Right renal pelvis (tissue), 4 donors: ENCODE data around the gene RPL22. TPM values are rescaled to one million over a fixed set of nuclear protein-coding genes. Genes with fewer than 3 reads are reported as not detected.
"Not testable (repeated sequence)": the region's sequence is repeated elsewhere in the genome, so short reads cannot be mapped to it uniquely, and the experiment has no call there.

Source experiments
- DNase-seq, 4 donors: peaks; one replicate each; pipeline ENCODE4 v3.0.0-alpha.2; 2013; ENCODE audit warnings: low read depth in 4 of 4, low spot score in 3 of 4, missing footprints in 1 of 4
- polyA plus RNA-seq, 4 donors: library from polyadenylated mRNA; unstranded; fragments of 120-200 nt; gene quantifications; one replicate each; pipeline ENCODE4 v1.2.1, GENCODE V29; 2013; ENCODE audit not compliant: insufficient read length in 4 of 4

RPL22 gene
- polyA plus RNA-seq, 4 donors: 534 to 695 (median 662) TPM

DNA sequence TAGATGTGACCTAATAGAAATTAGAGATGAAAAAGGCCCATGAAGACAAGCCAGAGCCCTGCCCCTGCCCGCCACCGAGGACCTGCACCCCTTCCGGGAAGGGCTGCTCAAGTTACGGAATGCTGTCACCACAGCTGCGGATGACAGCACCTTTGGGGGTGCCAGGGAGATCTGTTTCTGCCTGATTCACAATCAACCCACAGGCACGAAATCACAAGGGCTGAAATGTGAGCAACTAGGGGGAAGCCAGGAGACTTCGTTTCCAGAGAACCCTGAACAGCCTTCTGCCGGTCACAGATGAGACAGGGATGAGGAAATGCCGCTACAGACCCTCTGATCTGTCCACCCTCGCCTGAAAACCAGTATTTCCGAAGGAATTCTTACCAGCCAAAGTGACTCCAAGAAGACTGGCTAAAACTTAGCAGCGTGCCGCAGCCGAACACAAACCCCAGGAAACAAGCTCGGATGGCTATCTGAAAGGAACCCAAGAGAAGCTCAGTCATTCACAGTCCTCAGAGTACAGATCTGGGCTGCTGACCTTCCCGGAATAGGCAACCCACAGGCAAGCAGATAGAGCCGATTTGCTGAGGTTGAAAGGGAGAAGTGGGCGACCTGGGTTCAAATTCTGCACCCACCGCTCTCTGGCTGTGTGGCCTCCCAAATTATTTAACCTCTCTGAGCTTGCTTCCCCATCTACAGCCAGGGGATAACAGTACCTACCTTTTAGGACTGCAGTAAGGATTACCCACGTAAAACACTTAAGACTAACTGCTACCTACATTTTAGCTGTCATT lies 35.3 kb upstream of the RPL22 start:
- no peak for DNase-seq

DNA sequence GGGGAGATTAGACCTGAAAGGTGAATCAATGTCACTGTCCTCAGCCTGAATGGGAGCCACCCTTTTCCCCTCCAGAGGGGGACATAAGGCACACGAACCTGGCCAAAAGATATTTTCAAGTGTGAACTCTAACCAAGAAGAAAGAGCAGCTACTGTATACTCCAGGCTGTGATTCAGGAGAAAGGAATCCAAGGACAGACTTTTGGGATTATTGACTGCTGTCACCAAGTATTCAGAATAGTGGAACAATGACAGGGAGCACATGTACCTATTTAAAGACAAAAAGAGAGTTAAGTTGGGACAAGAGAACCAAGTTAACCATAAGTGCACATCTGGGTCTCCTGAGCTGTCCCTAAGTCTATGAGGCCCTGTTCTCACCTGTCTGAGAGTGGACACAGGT lies 34.0 kb upstream of the RPL22 start:
- DNase-seq: no peak

DNA sequence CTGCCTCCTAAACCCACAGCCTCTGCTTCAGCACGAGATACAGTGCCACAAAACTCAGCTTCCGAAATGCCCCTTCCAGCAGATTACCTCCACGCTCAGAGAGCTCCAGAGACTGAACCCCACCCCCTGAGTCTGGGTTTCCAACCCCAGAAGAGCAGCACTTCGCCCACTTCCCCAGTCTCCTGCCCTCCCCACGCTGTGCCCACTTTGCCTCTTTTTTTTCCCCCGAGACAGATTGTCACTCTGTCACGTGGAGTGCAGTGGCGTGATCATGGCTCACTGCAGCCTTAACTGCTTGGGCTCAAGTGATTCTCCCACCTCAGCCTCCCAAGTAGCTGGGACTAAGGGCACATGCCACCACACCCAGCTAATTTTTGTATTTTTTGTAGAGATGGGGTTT lies 26.3 kb upstream of the RPL22 start:
- DNase-seq: no peak

DNA sequence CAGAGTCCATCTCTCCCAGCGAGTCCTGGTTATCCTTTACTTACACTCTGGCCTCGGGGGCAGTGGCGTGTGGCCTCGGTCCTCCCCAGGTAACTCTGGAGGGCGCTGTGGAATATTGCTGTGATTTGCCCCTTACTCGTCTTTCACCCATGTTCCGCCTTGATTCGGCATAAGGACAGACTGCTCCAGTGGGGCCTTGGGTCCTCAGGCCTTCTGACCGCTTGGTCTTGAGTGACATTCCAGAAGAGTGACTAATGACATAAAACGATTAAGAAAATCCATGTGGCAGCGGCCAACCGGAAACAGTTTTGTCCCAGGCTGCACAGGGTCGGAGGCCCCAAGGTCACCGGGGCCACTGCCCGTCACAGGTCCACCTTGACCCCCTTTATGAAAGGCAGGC lies 25.3 kb upstream of the RPL22 start:
- DNase-seq: no peak

DNA sequence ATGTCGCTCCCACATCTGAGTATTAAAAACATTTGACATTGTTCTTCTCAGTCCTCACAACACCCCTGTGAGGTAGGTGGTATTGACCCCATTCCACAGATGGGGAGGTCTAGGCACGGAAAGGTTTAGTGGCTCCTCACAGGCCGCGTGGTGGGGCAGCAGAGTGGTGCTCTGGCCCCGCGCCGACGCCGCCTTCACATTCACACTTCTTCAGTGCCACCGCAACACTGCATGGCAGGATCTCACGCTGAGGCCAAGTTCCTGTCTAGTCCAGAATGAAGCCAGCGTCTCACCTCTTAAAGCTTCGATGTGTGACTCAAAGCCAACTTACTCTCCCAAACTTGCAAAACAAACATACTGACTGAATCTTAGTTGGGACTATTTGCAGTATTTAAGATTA lies 24.2 kb upstream of the RPL22 start:
- no peak for DNase-seq

DNA sequence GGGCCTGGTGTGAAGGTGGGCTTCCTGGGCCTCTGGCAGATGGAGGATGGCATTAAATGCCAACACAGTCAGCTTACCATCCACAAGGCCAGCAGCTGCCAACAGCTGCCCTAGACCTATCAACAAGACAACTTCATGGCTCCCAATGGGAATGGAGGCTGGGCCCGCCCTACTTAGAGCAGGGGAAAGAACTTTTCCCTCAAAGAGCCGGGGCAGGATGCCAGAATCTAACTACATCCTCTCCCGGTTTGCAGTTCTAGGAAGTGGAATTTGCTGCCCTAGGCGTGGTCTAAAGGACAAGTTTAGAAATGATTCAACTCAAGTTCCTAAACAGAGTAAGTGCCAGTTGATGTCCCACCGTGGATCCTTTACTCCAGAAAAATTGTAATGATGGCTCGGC lies 23.2 kb upstream of the RPL22 start:
- no peak for DNase-seq

DNA sequence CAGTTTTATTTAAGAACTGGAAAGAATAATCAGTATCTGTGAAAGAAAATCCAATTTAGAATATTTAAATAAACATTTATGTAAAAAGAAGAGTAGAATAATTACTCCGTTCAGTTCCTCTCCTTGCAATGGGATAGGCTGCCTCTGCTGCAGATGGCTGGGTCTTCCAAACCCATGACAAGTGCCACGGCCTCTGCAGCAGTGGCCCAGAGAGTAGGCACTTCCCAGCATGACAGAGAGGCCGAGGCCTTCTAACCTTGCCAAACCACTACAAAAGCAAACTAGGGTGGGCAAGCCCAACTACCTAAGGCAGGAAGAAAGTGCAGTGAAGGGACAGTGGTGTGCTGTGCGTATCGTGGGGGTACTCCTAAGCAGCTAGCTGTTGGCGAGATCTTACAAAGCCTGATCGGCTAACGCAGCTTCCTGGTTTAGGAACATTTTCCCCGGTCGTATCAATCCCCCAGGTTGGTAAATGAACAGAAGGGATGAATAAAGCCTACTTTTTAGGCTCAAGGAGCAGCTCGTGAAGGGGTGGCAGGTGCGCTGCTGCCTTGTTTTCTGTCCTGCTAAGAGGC lies 21.9 kb upstream of the RPL22 start:
- no peak for DNase-seq

DNA sequence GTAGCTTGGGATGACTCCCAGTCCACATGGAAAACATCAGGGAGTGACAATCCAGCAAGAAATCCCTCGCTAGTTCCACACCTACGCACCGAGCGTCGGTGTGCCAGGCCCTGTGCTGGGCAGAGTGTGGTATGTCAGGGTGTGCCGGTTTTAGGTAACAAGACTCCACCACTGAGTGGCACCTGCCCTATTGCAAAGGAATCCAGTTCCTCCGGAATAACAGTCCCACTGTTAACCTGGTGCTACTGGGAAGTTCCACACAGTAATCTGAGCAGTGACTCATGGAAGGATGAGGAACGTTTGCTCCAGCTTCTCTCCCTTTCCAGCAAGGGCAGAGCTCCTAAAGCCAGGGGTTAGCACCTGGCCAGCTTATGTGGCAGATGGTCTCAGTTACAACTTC lies 20.8 kb upstream of the RPL22 start:
- DNase-seq: no peak

DNA sequence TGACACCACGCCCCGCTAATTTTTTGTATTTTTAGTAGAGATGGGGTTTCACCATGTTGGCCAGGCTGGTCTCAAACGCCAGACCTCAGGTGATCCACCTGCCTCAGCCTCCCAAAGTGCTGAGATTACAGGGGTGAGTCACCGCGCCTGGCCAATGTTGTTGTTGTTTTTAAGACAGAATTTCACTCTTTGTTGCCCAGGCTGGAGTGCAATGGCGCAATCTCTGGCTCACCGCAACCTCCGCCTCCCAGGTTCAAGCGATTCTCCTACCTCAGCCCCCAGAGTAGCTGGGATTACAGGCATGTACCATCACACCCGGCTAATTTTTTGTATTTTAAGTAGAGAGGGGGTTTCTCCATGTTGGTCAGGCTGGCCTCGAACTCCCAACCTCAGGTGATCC lies 20.2 kb upstream of the RPL22 start:
- not testable (repeated sequence) for DNase-seq

DNA sequence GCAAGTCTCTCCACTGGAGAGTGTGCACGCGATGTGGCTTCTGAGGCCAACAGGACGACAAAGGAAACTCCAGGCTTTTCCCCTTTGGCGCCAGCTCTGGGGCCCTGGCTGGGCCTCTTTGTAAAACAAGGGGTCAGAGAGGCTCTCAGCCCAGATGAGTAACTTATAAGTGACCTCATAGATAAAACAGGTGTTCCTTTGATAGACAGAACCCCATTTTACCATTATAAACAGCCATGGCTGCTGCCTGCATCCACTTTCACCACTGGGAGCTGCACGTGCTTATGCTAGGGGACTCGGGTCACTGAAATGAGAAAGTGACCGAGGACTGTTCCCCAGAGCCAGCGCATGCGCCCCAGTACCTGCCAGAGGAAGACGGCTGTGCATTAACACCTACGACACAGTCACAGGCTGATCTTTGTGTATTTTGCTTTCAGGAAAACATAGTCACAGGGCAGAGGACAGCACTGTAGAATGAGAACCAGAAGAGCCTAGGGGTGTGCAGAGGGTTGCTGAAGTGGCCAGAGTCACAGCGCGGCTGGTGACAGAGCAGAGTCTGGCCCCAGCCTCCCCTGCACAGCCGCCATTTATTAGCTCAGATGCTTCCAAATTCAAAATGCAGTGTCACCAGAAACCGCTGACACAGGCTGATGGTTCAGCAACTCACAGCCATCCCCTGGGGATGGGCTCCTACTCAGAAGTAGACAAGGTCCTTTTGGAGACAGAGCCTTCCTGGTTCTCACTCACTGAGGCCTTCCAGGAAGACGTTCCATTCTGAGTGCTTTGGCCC lies 19.2 kb upstream of the RPL22 start:
- no peak for DNase-seq

DNA sequence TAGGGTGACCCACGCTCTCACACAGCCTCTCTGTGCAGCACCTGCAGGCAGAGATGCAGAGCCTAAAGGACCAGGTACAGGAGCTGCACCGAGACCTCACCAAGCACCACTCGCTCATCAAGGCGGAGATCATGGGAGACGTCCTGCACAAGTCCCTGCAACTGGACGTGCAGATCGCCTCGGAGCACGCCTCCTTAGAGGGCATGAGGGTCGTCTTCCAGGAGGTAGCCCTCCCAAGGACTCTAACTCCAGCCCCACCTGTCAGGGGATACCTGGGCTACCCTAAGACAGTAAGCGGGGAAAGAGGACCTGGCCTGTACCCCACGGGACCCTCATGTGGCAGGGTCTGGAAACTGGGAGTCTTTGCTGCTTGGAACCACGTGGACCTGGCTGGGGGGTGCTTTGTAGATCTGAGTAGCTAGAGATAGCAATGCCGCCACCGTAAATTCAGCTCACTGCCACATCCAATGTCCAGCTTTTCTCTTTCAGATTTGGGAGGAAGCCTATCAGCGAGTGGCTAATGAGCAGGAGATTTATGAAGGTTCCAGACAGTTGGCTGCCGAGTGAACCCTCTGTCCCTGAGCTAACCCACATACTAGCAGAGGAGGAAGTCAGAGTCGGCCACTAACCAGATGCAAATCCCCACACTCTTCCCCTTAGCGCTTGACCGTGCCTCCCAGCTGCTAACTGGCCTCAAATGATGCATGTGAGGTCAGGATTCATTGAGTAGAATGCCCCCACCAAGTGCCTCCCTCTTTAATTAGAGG lies 13.0 kb upstream of the RPL22 start:
- DNase-seq: no peak

DNA sequence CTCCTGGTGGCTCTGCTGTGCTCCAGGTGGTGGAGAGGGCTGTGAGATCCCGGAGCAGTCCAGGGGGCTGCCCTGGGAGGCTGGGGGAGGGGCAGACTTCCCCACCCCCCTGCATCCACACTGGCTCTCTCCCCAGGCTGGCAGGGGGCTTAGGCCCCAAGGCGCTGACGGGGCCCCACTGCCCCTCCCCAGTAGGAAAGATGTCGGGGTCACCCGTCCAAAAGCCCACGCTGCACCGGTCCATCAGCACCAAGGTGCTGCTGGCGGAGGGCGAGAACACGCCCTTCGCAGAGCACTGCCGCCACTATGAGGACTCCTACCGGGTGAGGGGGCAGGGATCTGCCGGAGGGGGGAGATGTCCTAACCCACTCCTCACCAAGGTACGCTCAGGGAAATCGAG lies 12.3 kb upstream of the RPL22 start:
- DNase-seq: no peak

DNA sequence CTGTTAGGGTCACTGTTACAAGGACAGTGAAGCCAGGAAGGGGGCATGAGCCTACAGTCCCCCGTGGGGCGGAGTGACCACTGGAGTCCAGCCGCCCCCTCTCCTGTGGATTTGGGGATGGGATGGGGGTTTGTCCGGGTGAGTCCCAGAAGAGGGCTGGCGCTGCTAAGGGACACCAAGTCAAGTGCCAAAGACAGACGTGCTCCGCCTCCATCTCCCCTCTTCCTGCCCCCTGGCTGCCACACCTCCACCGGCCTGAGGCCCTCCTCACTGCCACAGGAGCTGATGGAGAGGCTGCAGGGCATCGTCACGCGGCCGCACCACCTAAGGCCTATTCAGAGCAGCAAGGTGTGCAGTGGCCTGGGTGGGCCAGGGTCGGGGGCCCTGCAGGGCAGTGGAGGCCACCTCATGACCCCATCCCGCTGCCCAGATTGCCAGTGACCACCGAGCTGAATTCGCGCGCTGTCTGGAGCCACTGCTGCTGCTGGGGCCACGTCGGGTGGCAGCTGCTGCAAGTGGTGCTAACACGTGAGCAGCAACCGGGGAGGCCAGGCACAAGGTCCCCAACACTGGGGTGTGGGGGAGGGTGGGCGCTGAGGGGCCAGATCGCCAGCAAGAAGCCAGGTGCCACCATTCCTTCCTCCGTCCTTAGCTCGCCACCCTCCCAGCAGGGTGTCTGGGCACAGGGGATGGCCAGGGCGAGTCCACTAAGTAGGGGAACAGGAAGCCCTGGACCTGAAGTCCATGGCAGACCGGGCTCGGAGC lies 11.4 kb upstream of the RPL22 start:
- no peak for DNase-seq

DNA sequence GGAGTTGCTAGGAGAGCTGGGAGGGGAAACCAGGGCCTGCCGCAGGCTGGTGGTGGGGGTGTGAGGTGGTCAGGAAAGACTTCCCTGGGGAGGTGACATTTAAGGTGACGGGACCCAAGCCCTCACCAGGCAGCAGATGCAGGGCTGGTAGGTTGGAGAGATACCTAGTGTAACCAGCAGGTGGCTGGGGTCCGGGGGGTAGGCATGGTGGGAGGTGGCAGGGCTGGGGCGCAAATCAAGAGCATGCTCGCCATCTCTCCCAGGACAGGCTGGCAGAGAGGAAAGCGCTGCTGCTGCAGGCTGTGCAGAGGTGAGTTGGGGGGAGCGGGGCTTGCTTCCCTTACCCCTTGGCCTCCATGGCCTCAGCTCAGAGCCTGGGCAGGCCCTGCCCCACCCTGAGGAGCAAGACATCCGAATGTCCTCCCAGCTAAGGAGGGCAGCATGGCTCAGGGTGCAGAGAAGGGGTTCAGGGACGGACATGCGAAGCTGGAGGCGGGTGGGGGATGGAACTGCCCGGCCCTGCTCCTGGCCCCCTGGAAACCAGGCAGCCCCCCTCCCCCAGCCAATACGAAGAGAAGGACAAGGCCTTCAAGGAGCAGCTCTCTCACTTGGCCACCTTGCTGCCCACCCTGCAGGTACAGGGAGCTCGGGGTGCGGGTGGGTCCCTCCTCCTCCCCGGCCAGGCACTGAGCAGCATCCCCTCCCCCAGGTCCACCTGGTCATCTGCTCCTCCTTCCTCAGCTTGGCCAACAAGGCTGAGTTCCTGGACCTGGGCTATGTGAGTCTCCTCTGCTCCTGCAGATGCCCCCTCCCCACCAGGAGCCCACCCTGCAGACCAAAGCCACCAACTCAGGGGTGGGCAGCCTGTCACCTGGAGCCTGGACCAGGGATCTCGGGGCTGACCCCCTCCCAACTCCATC lies 10.5 kb upstream of the RPL22 start:
- no peak for DNase-seq

DNA sequence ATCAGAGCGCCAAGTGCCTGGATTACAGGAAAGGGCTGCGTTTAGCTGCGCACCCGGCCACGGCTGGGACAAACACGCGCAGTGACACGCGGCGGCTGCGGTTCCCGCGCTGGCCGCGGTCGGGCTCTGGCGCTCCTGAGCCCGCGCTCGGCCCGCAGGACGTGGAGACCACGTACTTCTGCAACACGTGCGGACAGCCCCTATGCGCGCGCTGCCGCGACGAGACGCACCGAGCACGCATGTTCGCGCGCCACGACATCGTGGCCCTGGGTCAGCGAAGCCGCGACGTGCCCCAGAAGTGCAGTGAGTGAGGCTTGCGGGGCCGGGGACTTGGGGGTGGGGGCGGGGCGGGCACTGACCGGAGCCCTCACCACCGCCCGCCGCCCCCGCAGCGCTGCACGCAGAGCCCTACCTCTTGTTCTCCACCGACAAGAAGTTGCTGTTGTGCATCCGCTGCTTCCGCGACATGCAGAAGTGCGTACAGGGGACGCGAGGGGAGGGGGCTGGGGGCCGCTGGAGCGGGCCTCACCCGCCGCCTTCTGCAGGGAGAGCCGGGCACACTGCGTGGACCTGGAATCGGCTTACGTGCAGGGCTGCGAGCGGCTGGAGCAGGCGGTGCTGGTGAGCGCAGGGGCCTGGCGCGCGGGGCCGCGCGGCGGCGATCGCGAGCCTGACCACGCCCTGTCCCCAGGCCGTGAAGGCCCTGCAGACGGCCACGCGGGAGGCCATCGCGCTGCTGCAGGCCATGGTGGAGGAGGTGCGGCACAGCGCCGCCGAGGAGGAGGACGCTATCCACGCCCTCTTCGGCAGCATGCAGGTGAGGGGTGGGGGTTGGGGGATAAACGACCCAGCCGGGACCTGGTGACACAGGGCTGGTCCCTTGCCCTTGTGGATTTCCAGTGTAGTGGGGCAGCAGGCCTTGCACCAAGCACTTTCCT lies 9.6 kb upstream of the RPL22 start:
- DNase-seq: no peak

DNA sequence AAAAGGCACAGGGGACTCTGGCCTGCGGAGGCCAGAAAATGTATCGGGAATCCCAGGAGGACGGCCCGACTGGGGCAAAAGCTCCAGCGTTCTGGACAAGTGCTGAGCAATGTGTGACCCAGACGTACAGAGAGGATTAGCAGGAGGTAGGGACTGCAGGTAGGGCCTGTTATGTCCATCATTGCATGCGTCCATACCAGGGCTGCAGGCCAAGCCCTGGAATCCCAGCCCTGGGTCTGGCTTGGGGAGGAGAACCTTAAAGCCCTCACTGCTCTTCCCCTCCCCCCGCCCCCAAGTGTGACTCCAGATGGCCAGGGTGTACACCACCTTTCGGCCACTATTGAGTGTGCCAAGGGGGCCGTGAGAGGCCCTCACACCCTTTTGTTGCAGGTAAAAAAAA lies 8.5 kb upstream of the RPL22 start:
- DNase-seq: no peak

DNA sequence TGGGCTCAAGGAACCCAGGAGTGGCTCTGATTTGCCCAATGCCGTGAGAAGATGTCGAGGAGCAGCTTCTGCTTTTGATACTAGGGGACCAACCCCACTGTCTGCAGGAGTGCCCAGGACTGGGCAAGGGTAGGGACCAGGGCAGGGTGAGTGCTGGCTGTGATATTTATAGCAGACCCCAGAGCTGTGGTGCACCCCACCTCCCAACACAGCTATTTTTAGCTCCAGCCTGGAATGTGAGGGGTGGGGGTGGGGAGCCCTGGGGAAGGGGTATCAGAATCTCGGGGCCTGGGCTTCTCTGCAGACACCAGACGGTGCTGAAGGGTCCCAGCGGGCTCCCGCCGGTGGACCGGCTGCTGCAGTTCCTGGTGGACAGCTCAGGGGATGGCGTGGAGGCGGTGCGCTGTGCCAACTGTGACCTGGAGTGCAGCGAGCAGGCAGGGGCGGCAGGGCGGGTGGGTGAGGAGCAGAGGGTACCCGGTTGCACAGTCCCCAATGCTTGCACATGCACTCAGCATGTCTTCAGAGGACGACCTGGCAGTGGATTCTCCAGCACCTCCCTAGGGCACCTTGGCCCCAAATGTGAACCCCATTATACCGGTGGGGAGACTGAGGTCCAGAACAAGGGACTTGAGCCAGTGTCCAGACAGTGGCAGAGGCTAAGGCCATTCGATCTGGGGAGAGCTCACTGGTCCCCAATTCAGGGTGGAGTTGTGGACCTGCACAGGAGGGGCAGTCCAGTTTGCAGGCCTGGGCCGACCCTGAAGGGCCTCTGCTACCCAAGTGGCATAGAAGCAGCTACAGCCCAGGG lies 7.9 kb upstream of the RPL22 start:
- no peak for DNase-seq
